HG03457 (cell line): ENCODE measurements around the gene ZIC5.

Experiments used
- ATAC-seq: cut with Tn5 transposase; IDR thresholded peaks from one replicate; pipeline ENCODE4 v1.9.1; 2021; ENCODE audit warnings: moderate number of reproducible peaks; ENCODE audit not compliant: unreplicated experiment

Gene ZIC5

GRCh38 chr13:99987154-99988019, 15.8 kb upstream of the ZIC5 start:
- no peak for ATAC-seq

- no peak for ATAC-seq
These were observed 15.2 kb upstream of the ZIC5 start for GRCh38 chr13:99986741-99987140.

DNA sequence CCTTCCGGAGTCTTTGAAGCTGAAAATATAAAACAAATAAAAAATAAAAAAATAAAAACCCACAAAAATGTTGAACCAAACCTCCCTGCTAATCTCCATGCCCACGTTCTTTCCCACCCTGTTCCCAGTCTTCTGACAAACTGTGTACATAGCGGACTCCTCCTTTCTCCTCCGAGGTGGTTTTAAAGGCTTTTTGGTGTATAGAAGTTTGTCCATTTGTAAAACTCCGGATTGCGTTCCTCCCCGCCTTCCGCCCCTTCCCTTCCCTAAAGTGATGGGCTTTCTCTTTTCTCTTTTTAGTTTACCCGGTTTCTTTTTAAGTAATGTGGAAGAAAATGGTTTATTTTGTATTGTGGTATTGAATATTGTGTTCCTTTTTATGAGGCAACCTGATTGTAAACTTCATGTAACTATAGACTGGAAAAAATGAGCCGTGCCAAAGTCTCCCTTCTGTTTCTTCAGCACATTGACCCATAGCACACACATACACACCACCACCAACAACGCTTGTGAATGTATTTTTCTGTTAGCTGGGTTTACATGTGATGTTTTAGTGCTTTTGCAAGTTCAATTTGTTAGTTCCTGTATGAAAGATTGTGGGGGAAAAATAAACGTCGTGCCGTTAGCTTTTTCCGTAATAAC, 14.4 kb upstream of the ZIC5 start:
- no peak for ATAC-seq

- no peak for ATAC-seq
These were observed 13.8 kb upstream of the ZIC5 start for GRCh38 chr13:99985241-99985874.

GRCh38 chr13:99984461-99985240, 13.1 kb upstream of the ZIC5 start:
- no peak for ATAC-seq

DNA sequence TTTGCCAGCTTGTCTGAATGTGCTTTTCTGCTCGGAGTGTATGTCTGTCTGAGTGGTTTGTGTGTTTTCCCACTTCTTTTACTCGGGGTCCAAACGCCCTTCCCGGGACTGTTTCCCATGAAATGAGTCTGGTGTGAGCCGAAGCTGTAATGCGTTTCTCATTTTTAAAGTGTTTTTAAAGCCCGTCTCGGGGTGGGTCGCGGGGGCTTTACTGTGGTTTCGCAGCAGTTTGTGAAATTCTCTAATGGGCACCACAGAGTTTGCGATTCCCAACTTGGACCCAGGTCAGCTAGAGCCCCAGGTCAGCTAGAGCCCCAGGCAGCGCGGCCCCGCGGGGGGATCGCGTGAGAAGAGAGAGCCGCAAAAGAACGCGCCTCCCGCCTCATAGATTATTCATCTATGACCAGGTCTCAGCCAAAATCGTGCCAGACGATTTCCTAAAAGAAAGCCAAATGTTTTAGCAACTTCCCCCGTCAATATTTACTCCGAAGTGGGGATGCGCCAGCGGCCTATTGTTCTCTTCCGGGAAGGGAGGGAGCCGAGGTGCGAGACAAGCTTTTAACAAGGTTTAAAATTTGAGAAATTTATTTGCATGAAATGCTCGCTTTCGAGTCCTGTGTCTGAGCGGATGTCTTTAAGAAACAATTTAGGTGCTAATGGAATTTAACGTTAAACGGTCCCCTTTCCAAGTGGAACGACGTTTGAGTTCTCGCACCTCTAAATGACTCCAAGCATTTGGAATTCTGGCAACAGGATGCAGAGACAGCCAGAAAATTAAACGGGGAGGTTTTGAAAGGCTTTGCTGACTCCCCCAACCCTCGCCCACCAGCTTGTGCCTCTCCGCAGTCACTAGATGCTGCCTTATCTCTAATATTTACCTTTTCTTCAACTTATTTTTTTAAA, 12.2 kb upstream of the ZIC5 start:
- no peak for ATAC-seq

DNA sequence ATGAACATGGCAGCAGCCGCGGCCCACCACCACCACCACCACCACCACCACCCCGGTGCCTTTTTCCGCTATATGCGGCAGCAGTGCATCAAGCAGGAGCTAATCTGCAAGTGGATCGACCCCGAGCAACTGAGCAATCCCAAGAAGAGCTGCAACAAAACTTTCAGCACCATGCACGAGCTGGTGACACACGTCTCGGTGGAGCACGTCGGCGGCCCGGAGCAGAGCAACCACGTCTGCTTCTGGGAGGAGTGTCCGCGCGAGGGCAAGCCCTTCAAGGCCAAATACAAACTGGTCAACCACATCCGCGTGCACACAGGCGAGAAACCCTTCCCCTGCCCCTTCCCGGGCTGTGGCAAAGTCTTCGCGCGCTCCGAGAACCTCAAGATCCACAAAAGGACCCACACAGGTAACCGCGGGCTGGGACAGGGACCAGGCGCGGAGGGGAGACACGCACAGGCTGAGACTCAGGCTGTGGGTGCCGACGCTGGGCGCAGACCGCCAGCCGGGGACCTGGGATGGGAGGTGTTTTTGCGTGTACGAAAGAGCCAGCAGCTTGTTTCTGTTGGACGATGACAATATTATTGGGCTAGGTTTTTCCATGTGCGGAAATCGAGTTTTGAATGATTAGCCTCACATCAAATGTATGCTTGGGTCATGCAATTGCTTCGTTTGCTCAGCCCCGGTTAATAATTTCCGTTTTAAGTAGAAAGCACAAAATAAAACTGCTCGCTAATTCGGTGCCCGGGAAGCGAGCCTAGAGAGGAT, 11.3 kb upstream of the ZIC5 start:
- no peak for ATAC-seq

- no peak for ATAC-seq
These were observed 10.6 kb upstream of the ZIC5 start for GRCh38 chr13:99982036-99982730.

- ATAC-seq = no peak
These were observed 10.1 kb upstream of the ZIC5 start, which contains the start of gene ZIC2 for GRCh38 chr13:99981735-99982035. TSS of gene ZIC2 (plus strand) at chr13:99981784. CDS start at chr13:99982065, 281 bp downstream.

DNA sequence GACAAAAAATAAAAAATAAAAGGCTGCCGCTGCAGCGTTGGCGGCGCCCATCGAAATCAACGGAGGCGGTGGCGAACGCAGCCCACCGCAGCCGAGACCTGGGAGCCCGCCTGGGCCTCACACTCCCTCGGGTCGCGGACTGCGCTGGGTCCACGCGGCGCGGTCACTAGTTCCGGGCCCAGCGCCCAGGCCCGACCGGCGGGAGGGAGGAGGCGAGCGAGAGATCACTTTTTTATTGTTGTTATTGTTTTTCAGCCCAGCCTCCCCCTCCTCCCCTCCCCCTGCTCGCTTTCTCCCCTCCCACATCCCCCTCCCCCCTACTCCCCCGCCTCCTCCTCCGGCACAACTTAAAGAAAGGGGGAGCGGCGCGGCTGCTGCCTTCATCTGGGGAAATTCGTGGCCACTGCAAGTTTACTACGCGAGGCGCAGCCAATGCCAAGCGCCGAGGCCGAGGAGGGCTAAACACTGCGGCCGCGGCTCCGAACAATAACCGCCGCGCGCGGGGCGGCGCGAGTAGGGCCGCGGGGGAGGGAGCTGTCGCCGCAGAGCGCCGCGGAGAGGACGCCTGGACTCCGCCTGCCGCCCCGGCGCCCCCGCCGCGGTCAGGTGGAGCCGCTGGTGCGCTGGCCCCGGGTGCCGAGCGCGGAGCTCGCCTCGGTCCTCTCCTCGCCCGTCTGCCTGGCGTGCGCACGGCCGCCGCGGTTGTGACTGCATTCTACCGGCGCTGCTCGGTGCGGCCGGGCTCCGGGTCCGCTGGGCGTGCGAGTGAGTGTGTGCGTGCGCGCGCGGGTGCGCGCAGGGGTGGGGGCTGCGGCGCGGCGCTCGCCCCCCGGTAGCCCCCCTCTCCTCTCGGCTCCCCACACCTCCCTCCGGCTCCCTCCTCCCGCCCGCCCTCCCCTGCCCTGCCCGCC, 9.5 kb upstream of the ZIC5 start:
- ATAC-seq = no peak

DNA sequence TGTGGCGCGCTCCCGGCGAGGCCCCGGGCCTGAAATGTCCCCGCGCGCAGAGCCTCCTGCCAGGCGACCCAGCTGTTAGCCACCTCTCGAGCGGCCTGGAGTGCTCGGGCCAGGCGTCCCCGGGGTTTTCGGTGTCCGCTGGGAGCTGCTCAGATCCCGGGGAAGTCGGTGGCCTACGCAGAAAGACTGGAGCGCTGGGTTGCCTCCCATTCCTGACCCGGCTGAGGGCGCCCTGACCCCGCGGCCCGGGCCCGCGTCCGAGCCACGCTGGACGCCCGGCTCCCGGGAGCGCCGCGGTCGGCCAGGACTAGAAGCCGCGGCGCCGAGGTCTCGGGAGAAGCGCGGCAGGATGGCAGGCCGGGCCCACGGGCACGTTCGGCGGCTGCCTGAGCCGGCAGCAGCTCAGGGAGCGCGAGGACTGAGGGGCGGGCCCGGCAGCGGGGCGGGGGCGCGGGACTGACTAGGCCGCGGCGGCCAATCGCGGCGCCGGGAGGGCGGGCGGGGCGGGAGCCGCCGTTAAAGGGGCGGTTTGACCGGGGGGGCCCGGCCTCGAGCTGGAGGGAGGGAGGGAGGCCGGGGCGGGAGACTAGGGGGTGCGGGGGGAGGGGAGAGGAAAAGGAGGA, 8.7 kb upstream of the ZIC5 start:
- ATAC-seq = no peak

GRCh38 chr13:99979453-99980200, 8.1 kb upstream of the ZIC5 start:
- no peak for ATAC-seq

- ATAC-seq = no peak
These were observed 7.4 kb upstream of the ZIC5 start for GRCh38 chr13:99978799-99979452.

DNA sequence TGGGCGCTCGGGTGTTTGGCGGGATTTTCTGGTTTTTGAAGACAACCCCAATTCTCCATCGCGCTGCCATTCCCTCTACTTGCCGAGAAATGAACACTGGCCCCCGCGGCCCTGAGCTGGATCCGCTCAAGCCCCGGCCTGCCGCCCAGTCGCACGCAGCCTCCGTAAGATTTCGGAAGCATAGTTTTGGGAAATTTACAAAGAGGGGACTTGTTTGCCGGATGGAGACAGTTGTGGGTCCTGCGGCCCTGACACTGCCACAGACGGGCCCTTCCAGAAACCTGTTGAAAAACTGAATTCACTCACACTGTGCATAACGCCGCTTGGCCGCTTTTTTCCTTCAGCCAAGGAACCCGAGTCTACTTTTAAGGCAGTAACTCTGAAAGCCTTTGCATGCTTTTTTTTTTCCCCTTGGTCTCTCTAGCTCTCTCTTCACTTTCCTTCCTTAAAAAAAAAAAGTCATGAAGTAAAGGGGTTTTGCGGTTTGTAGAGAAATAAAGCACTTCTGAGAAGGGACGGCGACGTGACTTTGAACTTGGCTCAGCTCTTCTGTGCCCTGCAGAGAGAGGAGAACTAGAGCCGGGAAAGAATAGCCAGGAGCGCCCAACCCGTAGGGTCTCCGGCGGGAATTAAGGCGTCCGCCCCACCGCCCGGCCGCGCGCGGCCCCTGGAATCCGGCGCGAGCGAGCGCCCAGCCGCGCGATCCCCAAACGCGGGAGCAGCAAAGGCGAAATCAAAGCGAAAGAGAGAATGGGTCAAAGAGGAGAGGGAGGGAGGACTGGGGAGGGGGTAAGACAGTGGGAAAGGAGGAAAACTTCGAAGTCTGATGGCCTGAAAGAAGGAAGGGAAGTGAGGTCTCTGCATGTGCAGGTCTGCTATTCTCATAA, 6.6 kb upstream of the ZIC5 start:
- no peak for ATAC-seq

DNA sequence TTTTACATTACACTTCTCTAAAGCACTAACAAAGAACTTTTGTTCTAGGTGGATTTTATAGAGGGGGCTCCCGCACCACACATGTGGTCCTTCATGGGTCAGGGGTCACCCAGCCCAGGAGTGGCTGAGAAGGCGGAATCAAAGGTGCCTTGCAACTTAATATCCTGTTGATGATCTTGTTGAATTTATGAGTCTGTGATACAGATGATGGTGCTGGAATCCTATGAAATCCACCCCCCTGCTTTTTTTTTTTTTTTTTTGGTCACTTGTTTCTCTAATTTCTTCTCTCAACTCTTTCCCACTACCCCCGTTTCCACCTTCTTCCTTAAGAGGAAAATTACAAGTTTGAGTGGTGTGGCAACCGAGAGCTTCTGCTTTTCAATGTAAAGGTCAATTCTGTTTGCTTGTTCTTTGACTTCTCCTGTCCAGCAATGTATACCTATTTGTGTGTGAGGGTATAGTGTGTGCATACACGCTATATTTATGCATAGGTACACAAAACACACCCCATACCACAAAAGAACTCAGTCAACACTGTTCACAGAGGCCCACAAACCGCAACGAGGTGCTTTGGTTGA, 5.9 kb upstream of the ZIC5 start:
- ATAC-seq = no peak
